ENCODE data around the gene DAND5. TPM values are rescaled to one million over a fixed set of nuclear protein-coding genes. Genes with fewer than 3 reads are reported as not detected.
"Not testable (repeated sequence)": the region's sequence is repeated elsewhere in the genome, so short reads cannot be mapped to it uniquely, and the experiment has no call there.

The DAND5 gene
- total and polyA plus RNA-seq, 4 experiments from 2014 or later, result not detected

DNA sequence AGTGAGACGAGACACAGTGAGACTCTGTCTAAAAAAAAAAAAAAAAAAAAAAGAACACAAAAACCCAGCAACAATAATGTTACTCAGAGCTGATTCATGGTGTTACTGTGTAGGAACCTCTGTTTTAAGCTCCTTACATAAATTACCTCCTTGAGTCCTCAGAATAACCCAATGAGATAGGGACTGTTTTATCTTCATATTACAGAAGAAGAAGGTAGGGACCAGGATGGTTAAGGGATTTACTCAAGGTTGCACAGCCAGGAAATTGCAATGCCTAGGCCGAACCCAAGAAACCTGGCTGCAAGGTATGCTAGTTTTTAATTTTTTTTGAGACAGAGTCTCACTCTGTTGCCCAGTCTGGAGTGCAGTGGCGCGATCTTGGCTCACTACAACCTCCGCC is 1.5 kb upstream of the DAND5 start:
- no peak for DNase-seq
- no peak overlapping the region for H3K27ac Mint-ChIP-seq
- no peak overlapping the region for H3K27ac ChIP-seq (ENCODE audit: low read depth, low read length)
- H3K9me3 Mint-ChIP-seq, result no peaks in the 10 kb centered on the region
- ChIA-PET POLR2A (ENCODE audit: partially characterized antibody) (no interaction called here), CTCF (ENCODE audit: partially characterized antibody) (interaction anchor here (0.7 to 1.8 kb wide), 12 partner anchors 8 to 1812 kb away, joined by 3 to 12 read pairs (median 4); partner anchors contain the start of gene DNASE2)
- peaks cover 4% of the 10 kb centered on the region for H3K4me1 ChIP-seq (ENCODE audit: insufficient read depth, low read length)
- peaks cover 0 to 2% of the 10 kb centered on the region in 2 donors for H3K27me3 Mint-ChIP-seq
- intact Hi-C loops (cut with micrococcal nuclease), result no loop called here
- no peaks in the 10 kb centered on the region for H3K27me3 ChIP-seq (ENCODE audit: insufficient read depth, low read length)
- H3K4me3 Mint-ChIP-seq, result no peak overlapping the region
- H3K36me3 ChIP-seq (ENCODE audit: insufficient read depth, low read length), result no peaks in the 10 kb centered on the region
- H3K36me3 Mint-ChIP-seq, result no peaks in the 10 kb centered on the region
- H3K4me1 Mint-ChIP-seq, result peaks cover 5 to 10% (median 6%) of the 10 kb centered on the region in 4 donors
- no peaks in the 10 kb centered on the region for H3K9me3 ChIP-seq (ENCODE audit: control insufficient read depth in 1 of 2, low read length in 2 of 2)
- H3K4me3 ChIP-seq (ENCODE audit: low read length in 2 of 2), result no peak overlapping the region

DNA sequence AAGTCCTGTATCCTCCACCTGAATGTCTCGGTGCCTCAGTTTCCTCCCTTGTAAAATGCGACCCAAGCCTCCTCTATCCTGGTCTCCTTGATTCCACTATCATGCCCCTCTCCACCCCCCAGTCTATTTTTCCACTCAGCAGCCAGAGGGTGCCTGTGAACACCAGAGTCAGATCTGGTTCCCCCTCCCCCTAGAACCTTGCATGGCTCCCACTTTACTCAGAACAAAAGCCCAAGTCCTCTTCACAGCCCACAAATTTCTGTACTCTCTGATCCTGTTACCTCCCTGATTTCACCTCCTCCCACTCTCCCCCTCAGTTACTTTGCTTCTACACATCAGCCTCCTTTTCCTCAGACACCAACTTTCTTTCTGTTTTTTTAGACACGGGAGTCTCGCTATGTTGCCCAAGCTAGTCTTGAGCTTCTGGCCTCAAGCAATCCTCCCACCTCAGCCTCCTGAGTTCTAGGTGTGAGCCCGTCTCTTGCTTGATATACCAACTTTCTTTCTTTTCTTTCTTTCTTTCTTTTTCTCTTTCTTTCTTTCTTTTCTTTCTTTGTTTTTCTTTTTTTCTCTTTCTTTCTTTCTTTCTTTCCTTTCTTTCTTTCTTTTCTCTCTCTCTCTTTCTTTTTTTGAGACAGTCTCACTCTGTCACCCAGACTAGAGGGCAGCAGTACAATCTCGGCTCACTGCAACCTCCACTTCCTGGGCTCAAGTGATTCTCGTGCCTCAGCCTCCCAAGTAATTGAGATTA is 869 bp downstream of the DAND5 start:
- no peak overlapping the region for H3K4me3 ChIP-seq (ENCODE audit: low read length in 2 of 2)
- peaks cover 4% of the 10 kb centered on the region for H3K4me1 ChIP-seq (ENCODE audit: insufficient read depth, low read length)
- H3K27me3 Mint-ChIP-seq, result peaks cover 0 to 2% of the 10 kb centered on the region in 2 donors
- no peaks in the 10 kb centered on the region for H3K36me3 ChIP-seq (ENCODE audit: insufficient read depth, low read length)
- no peak for DNase-seq
- H3K4me1 Mint-ChIP-seq, result peaks cover 0 to 4% (median 2%) of the 10 kb centered on the region in 4 donors
- H3K4me3 Mint-ChIP-seq, result no peak overlapping the region
- POLR2A ChIA-PET (ENCODE audit: partially characterized antibody), result no interaction called here
- H3K27me3 ChIP-seq (ENCODE audit: insufficient read depth, low read length), result no peaks in the 10 kb centered on the region
- H3K27ac ChIP-seq (ENCODE audit: low read depth, low read length), result no peak overlapping the region
- no peaks in the 10 kb centered on the region for H3K9me3 Mint-ChIP-seq
- CTCF ChIA-PET (ENCODE audit: partially characterized antibody), result no interaction called here
- intact Hi-C loops (cut with micrococcal nuclease), result no loop called here
- no peaks in the 10 kb centered on the region for H3K9me3 ChIP-seq (ENCODE audit: control insufficient read depth in 1 of 2, low read length in 2 of 2)
- no peak overlapping the region for H3K27ac Mint-ChIP-seq
- no peaks in the 10 kb centered on the region for H3K36me3 Mint-ChIP-seq

DNA sequence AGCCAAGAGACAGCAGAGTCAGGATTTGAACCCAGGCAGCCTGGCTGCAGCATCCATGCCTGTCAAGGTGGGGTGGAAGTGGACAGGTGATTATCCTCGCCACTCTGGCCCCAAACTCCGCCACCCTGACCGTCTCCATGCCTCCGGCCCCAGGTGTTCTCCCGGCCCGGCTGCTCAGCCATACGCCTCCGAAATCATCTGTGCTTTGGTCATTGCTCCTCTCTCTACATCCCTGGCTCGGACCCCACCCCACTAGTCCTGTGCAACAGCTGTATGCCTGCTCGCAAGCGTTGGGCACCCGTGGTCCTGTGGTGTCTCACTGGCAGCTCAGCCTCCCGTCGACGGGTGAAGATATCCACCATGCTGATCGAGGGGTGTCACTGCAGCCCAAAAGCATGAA is 3.9 kb downstream of the DAND5 start:
- H3K27me3 Mint-ChIP-seq, result peaks cover 6 to 8% of the 10 kb centered on the region in 2 donors

DNA sequence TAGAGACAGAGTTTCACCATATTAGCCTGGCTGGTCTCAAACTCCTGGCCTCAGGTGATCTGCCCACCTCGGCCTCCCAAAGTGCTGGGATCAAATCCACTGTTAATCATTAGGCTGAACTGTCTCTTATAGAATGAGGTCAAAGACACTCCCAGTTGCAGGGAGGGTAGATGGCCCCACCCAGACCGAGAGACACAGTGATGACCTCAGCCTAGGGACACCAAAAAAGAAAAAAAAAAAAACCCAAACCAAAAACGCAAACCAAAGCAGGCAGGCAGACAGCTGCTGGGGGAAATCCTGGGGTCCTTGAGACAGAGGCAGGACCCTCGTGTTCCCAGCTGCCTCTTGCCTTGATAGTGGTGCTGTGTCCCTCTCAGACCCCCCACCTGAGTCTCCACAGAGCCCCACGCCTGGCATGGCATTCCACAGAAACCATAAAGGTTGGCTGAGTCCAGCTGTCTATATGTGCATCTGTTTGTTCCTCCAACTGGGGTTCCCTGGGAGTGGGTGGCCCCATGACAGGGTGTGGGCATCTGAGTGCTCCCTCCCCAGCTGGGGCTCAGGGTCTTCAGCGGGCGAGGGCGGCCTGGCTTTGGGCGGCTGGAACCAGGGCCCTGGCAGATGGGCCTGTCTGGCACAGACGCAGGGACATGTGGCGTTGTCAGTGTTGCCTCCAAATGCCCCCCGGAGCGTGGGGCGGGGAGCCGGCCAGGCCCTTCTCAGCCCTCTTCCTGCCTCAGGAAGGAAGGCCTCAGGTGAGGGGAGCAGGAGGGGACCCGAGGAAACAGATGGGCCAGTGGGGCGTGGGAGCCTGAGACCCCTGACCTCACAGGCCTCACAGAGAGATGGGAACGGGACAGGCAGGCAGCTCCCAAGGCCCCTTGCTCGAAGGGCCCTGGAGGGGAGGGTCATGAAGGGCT is 5.2 kb downstream of the DAND5 start:
- Histone ChIP-seq H3K4me1 (ENCODE audit: insufficient read depth, low read length) (no peaks in the 10 kb centered on the region), H3K27me3 (ENCODE audit: insufficient read depth, low read length) (no peaks in the 10 kb centered on the region), H3K27ac (ENCODE audit: low read depth, low read length) (no peak overlapping the region), H3K9me3 (ENCODE audit: control insufficient read depth in 1 of 2, low read length in 2 of 2) (no peaks in the 10 kb centered on the region), H3K4me3 (ENCODE audit: low read length in 2 of 2) (no peak overlapping the region), H3K36me3 (ENCODE audit: insufficient read depth, low read length) (no peaks in the 10 kb centered on the region)
- intact Hi-C loops (cut with micrococcal nuclease), result no loop called here
- peaks cover 7 to 8% of the 10 kb centered on the region in 2 donors for H3K27me3 Mint-ChIP-seq
- H3K4me1 Mint-ChIP-seq, result peaks cover 0 to 7% (median 3%) of the 10 kb centered on the region in 4 donors
- H3K36me3 Mint-ChIP-seq, result no peaks in the 10 kb centered on the region
- DNase-seq, result no peak
- ChIA-PET POLR2A (ENCODE audit: partially characterized antibody) (interaction anchor here (1.2 to 2.1 kb wide), 2 partner anchors 9 to 122 kb away, joined by 4 to 6 read pairs; no protein-coding TSS in a partner anchor), CTCF (ENCODE audit: partially characterized antibody) (interaction anchor here (1.3 to 15.7 kb wide), 2 partner anchors 9 to 86 kb away, joined by 8 to 248 read pairs; no protein-coding TSS in a partner anchor)
- H3K4me3 Mint-ChIP-seq, result no peak overlapping the region
- no peaks in the 10 kb centered on the region for H3K9me3 Mint-ChIP-seq
- H3K27ac Mint-ChIP-seq, result no peak overlapping the region

More for the DNA sequence above, 3.9 kb downstream of the DAND5 start:
- no peak for DNase-seq
- Mint-ChIP-seq H3K27ac (peak overlapping the region in 1 of 7 donors; percentile 12), H3K36me3 (no peaks in the 10 kb centered on the region), H3K4me1 (peaks cover 0 to 7% (median 3%) of the 10 kb centered on the region in 4 donors), H3K9me3 (no peaks in the 10 kb centered on the region), H3K4me3 (no peak overlapping the region)
- Histone ChIP-seq H3K27ac (ENCODE audit: low read depth, low read length) (no peak overlapping the region), H3K4me1 (ENCODE audit: insufficient read depth, low read length) (no peaks in the 10 kb centered on the region), H3K27me3 (ENCODE audit: insufficient read depth, low read length) (no peaks in the 10 kb centered on the region), H3K36me3 (ENCODE audit: insufficient read depth, low read length) (no peaks in the 10 kb centered on the region), H3K4me3 (ENCODE audit: low read length in 2 of 2) (no peak overlapping the region), H3K9me3 (ENCODE audit: control insufficient read depth in 1 of 2, low read length in 2 of 2) (no peaks in the 10 kb centered on the region)
- ChIA-PET CTCF (ENCODE audit: partially characterized antibody) (interaction anchor here (1.3 to 15.7 kb wide), 2 partner anchors 8 to 88 kb away, joined by 8 to 248 read pairs; no protein-coding TSS in a partner anchor), POLR2A (ENCODE audit: partially characterized antibody) (interaction anchor here (1.2 kb wide), 1 partner anchor 123 kb away, joined by 4 read pairs; no protein-coding TSS in a partner anchor)
- intact Hi-C loops (cut with micrococcal nuclease), result no loop called here

DNA sequence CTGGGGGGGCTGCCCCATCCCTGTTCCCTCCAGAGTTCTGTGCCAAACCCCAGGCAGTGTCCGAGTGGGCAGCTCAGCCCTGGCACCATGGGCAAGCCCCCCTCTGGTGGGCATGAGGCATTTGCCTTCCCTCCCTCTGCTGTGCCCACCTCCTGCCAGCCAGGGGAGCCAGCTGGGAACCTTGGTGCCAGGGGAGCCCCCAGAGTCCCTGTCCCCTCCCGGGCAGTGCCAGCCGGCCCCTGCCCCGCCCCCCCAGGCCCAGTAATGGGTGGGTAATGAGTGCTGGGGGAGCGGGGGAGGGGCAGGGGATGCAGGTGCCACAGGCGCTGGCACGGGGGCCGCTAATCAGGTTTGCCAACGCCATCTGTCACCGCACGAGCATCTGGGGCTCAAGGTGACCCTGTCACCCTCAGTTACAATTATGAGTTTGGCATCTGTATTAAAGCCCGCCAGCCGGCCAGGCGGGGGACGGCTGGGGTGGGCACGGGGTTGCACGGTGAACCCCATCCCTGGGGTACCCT is 5.9 kb downstream of the DAND5 start:
- Mint-ChIP-seq H3K36me3 (no peaks in the 10 kb centered on the region), H3K4me1 (peaks cover 0 to 7% (median 3%) of the 10 kb centered on the region in 4 donors), H3K9me3 (no peaks in the 10 kb centered on the region), H3K4me3 (no peak overlapping the region), H3K27ac (no peak overlapping the region), H3K27me3 (peaks cover 7 to 8% of the 10 kb centered on the region in 2 donors)
- intact Hi-C loops (cut with micrococcal nuclease), result no loop called here
- Histone ChIP-seq H3K4me3 (ENCODE audit: low read length in 2 of 2) (no peak overlapping the region), H3K9me3 (ENCODE audit: control insufficient read depth in 1 of 2, low read length in 2 of 2) (no peaks in the 10 kb centered on the region), H3K4me1 (ENCODE audit: insufficient read depth, low read length) (no peaks in the 10 kb centered on the region), H3K27ac (ENCODE audit: low read depth, low read length) (no peak overlapping the region), H3K36me3 (ENCODE audit: insufficient read depth, low read length) (no peaks in the 10 kb centered on the region), H3K27me3 (ENCODE audit: insufficient read depth, low read length) (no peaks in the 10 kb centered on the region)
- POLR2A ChIA-PET (ENCODE audit: partially characterized antibody), result interaction anchor here (2.1 kb wide), 1 partner anchor 10 kb away, joined by 6 read pairs; no protein-coding TSS in a partner anchor
- DNase-seq, result no peak
- CTCF ChIA-PET (ENCODE audit: partially characterized antibody), result interaction anchor here (1.2 to 15.7 kb wide), 3 partner anchors 8 to 86 kb away, joined by 4 to 248 read pairs (median 45); no protein-coding TSS in a partner anchor

DNA sequence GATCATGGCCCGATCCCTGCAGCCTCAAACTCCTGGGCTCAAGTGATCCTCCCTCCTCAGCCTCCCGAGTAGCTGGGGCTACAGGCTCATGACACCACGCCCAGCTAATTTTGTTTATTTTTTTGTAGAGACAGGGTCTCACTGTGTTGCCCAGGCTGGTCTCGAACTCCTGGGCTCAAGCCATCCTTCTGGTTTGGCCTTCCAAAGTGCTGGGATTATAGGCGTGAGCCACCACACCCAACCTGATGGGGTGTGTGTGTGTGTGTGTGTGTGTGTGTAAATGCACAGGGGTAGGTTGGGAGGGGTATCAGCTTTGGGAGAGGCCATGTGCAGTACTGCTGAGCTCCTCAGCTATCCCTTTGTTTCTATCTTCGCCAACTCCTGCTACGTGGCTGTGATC is 6.7 kb downstream of the DAND5 start:
- H3K4me3 ChIP-seq (ENCODE audit: low read length in 2 of 2); H3K36me3 Mint-ChIP-seq; H3K36me3 ChIP-seq (ENCODE audit: insufficient read depth, low read length); H3K27me3 Mint-ChIP-seq; H3K4me3 Mint-ChIP-seq; H3K27me3 ChIP-seq (ENCODE audit: insufficient read depth, low read length); DNase-seq; H3K27ac Mint-ChIP-seq; H3K4me1 ChIP-seq (ENCODE audit: insufficient read depth, low read length); H3K4me1 Mint-ChIP-seq; intact Hi-C loops (cut with micrococcal nuclease); H3K9me3 ChIP-seq (ENCODE audit: control insufficient read depth in 1 of 2, low read length in 2 of 2); H3K27ac ChIP-seq (ENCODE audit: low read depth, low read length); H3K9me3 Mint-ChIP-seq: not testable (repeated sequence)
- ChIA-PET CTCF (ENCODE audit: partially characterized antibody) (interaction anchor here (0.8 to 15.7 kb wide), 17 partner anchors 9 to 291 kb away, joined by 3 to 248 read pairs (median 7); no protein-coding TSS in a partner anchor), POLR2A (ENCODE audit: partially characterized antibody) (interaction anchor here (2.4 kb wide), 1 partner anchor 177 kb away, joined by 8 read pairs; no protein-coding TSS in a partner anchor)

All from CD4-positive, alpha-beta memory T cell (primary cell).